RPMI8226 (cell line): Measurements from ENCODE around the gene EPM2AIP1.
"Not testable (repeated sequence)": the region's sequence is repeated elsewhere in the genome, so short reads cannot be mapped to it uniquely, and the experiment has no call there.

Source experiments
- DNase-seq: peaks from one replicate; pipeline ENCODE4 v3.0.0-alpha.2; 2015

Gene EPM2AIP1

GRCh38 chr3:36992806-36993325 lies at the start of gene EPM2AIP1:
Gene EPM2AIP1 (minus strand): TSS chr3:36993131. CDS start chr3:36993077, 54 bp downstream.
- DNase-seq, result no peak

GRCh38 chr3:37042712-37043111 lies 49.8 kb upstream of the EPM2AIP1 start:
- DNase-seq, result not testable (repeated sequence)

GRCh38 chr3:37041546-37042195 lies 48.7 kb upstream of the EPM2AIP1 start:
- DNase-seq, result no peak

GRCh38 chr3:37040231-37040630 lies 47.3 kb upstream of the EPM2AIP1 start:
- no peak for DNase-seq

- DNase-seq, result no peak
Measured at GRCh38 chr3:37039161-37039846, 46.4 kb upstream of the EPM2AIP1 start.

- no peak for DNase-seq
Measured at GRCh38 chr3:37037352-37037751, 44.4 kb upstream of the EPM2AIP1 start.

- no peak for DNase-seq
Measured at GRCh38 chr3:37032961-37033360, 40.0 kb upstream of the EPM2AIP1 start.

- DNase-seq, result no peak
Measured at GRCh38 chr3:37031096-37031682, 38.3 kb upstream of the EPM2AIP1 start.

- DNase-seq, result no peak
Measured at GRCh38 chr3:37030588-37030987, 37.7 kb upstream of the EPM2AIP1 start.

GRCh38 chr3:37029516-37030163 lies 36.7 kb upstream of the EPM2AIP1 start:
- DNase-seq, result no peak

GRCh38 chr3:37029111-37029510 lies 36.2 kb upstream of the EPM2AIP1 start:
- DNase-seq, result no peak

- DNase-seq, result peak; percentile 72
Measured at GRCh38 chr3:37028329-37028728, 35.4 kb upstream of the EPM2AIP1 start.

GRCh38 chr3:37026851-37027250 lies 33.9 kb upstream of the EPM2AIP1 start:
- DNase-seq, result no peak

GRCh38 chr3:37025561-37026335 lies 32.8 kb upstream of the EPM2AIP1 start:
- no peak for DNase-seq

GRCh38 chr3:37024820-37025405 lies 32.0 kb upstream of the EPM2AIP1 start:
- peak; percentile 64 for DNase-seq

GRCh38 chr3:37024092-37024491 lies 31.2 kb upstream of the EPM2AIP1 start:
- peak; percentile 8 for DNase-seq

GRCh38 chr3:37017683-37018082 lies 24.8 kb upstream of the EPM2AIP1 start:
- DNase-seq, result no peak

GRCh38 chr3:37016903-37017302 lies 24.0 kb upstream of the EPM2AIP1 start:
- DNase-seq, result no peak

GRCh38 chr3:37015642-37016041 lies 22.7 kb upstream of the EPM2AIP1 start:
- no peak for DNase-seq

GRCh38 chr3:37014620-37015019 lies 21.7 kb upstream of the EPM2AIP1 start:
- DNase-seq, result no peak

- DNase-seq, result peak; percentile 100
Measured at GRCh38 chr3:36993326-36994283, 674 bp upstream of the EPM2AIP1 start, which contains the start of gene MLH1. Gene MLH1 (plus strand): TSS chr3:36993518. CDS start chr3:36993548, 30 bp downstream.
